Body of pancreas (tissue), 4 donors: ENCODE measurements around the gene S100B.

Experiments
- POLR2A ChIP-seq, 3 donors: fragments of 450-650 bp; IDR thresholded peaks; one replicate each; pipeline ENCODE4 v1.6.1; 2016; ENCODE audit warnings: antibody characterized with exemption in 3 of 3, mild to moderate bottlenecking in 2 of 3
- TF ChIP-seq, protein P1 (sequence below), 7 experiments: fragments of 450-650 bp in 4 of 7; fragments of 200-600 bp in 3 of 7; sonication (generic) in 3 of 7; IDR thresholded peaks; one replicate each; pipeline ENCODE4 v1.5.1; 2016 to 2019; ENCODE audit warnings: antibody characterized with exemption in 7 of 7

DNA sequence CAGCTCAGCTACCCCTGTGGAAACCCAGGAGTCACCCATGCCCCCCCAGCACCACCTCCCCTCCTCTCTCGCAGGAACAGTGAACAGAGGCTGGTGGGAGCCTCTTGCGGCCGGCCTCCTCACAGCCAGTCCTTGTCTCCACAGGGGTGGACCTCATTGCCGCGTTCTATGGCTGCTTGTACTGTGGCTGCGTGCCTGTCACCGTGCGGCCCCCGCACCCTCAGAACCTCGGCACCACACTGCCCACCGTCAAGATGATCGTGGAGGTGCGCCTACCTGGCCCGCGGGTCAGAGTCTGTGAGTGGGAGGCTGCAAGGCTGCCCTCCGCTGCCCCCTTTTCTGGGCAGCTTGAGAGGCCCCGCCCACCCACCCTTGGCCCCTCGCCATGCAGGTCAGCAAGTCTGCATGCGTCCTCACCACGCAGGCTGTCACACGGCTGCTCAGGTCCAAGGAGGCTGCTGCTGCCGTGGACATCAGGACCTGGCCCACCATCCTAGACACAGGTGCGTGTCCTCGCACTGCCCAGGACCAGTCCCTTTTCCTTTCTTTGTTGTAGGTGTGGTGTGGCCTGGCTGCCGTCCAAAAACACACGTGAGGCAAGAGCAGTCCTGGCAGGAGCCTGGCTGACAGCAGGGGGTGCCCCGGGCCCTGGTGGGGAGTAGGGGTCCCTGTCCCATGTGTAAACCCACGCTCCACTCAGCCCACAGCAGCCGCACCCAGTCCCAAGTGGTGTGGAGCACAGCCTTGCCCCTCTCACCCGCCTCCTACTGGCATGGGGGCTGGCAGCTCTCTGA lies 50.3 kb downstream of the S100B start:
- TF ChIP-seq POLR2A (IDR thresholded peaks at IDR 0.05): no peak
- TF ChIP-seq, protein P1, sequence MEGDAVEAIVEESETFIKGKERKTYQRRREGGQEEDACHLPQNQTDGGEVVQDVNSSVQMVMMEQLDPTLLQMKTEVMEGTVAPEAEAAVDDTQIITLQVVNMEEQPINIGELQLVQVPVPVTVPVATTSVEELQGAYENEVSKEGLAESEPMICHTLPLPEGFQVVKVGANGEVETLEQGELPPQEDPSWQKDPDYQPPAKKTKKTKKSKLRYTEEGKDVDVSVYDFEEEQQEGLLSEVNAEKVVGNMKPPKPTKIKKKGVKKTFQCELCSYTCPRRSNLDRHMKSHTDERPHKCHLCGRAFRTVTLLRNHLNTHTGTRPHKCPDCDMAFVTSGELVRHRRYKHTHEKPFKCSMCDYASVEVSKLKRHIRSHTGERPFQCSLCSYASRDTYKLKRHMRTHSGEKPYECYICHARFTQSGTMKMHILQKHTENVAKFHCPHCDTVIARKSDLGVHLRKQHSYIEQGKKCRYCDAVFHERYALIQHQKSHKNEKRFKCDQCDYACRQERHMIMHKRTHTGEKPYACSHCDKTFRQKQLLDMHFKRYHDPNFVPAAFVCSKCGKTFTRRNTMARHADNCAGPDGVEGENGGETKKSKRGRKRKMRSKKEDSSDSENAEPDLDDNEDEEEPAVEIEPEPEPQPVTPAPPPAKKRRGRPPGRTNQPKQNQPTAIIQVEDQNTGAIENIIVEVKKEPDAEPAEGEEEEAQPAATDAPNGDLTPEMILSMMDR (IDR thresholded peaks at IDR 0.05): no peak
